Mucosa of stomach (tissue), 1 donor: ENCODE results near the gene CPNE7.
"Not testable (repeated sequence)": the region's sequence is repeated elsewhere in the genome, so short reads cannot be mapped to it uniquely, and the experiment has no call there.

ENCODE experiments used
- H3K27me3 ChIP-seq: one replicate; pipeline ENCODE4 v1.7.0; 2013; ENCODE audit warnings: mild to moderate bottlenecking, low read length; ENCODE audit not compliant: control insufficient read depth, insufficient read depth
- H3K36me3 ChIP-seq: one replicate; pipeline ENCODE4 v1.7.0; 2013; ENCODE audit warnings: low read length; ENCODE audit not compliant: control insufficient read depth, insufficient read depth
- H3K4me1 ChIP-seq: one replicate; pipeline ENCODE4 v1.7.0; 2013; ENCODE audit warnings: mild to moderate bottlenecking, low read length; ENCODE audit not compliant: control insufficient read depth, insufficient read depth
- H3K4me3 ChIP-seq: one replicate; pipeline ENCODE4 v1.7.0; 2013; ENCODE audit warnings: low read length
- H3K9ac ChIP-seq: one replicate; pipeline ENCODE4 v1.7.0; 2013; ENCODE audit warnings: mild to moderate bottlenecking, low read length, moderate library complexity
- H3K9me3 ChIP-seq: one replicate; pipeline ENCODE4 v1.7.0; 2013; ENCODE audit warnings: mild to moderate bottlenecking, low read length, moderate library complexity; ENCODE audit not compliant: control insufficient read depth
- donor health status: Pancreatic carcinoma.

Gene CPNE7

GRCh38 chr16:89619840-89620239 is 44.3 kb downstream of the CPNE7 start:
- no peaks in the 10 kb centered on the region for H3K36me3 ChIP-seq
- no peak overlapping the region for H3K9ac ChIP-seq
- H3K4me1 ChIP-seq = no peaks in the 10 kb centered on the region
- peaks cover 30% of the 10 kb centered on the region for H3K27me3 ChIP-seq
- H3K4me3 ChIP-seq = no peak overlapping the region
- no peaks in the 10 kb centered on the region for H3K9me3 ChIP-seq

- H3K4me3 ChIP-seq = no peak overlapping the region
These were observed 44.9 kb downstream of the CPNE7 start for GRCh38 chr16:89620406-89620841.

GRCh38 chr16:89621136-89621697 is 45.7 kb downstream of the CPNE7 start:
- Histone ChIP-seq H3K9me3 (no peaks in the 10 kb centered on the region), H3K36me3 (no peaks in the 10 kb centered on the region), H3K27me3 (peaks cover 29% of the 10 kb centered on the region), H3K9ac (no peak overlapping the region), H3K4me1 (no peaks in the 10 kb centered on the region), H3K4me3 (no peak overlapping the region)

More at GRCh38 chr16:89620406-89620841, 44.9 kb downstream of the CPNE7 start:
- Histone ChIP-seq H3K9ac (no peak overlapping the region), H3K4me1 (no peaks in the 10 kb centered on the region), H3K9me3 (no peaks in the 10 kb centered on the region), H3K27me3 (peaks cover 30% of the 10 kb centered on the region), H3K36me3 (no peaks in the 10 kb centered on the region)

GRCh38 chr16:89621698-89622409 is 46.3 kb downstream of the CPNE7 start:
- no peaks in the 10 kb centered on the region for H3K4me1 ChIP-seq
- H3K36me3 ChIP-seq = no peaks in the 10 kb centered on the region
- no peaks in the 10 kb centered on the region for H3K9me3 ChIP-seq
- peaks cover 29% of the 10 kb centered on the region for H3K27me3 ChIP-seq
- H3K9ac ChIP-seq = no peak overlapping the region
- H3K4me3 ChIP-seq = no peak overlapping the region

GRCh38 chr16:89623511-89624261 is 48.1 kb downstream of the CPNE7 start:
- no peak overlapping the region for H3K9ac ChIP-seq
- no peaks in the 10 kb centered on the region for H3K36me3 ChIP-seq
- no peaks in the 10 kb centered on the region for H3K9me3 ChIP-seq
- H3K27me3 ChIP-seq = peaks cover 26% of the 10 kb centered on the region
- no peak overlapping the region for H3K4me3 ChIP-seq
- no peaks in the 10 kb centered on the region for H3K4me1 ChIP-seq

- Histone ChIP-seq H3K36me3 (no peaks in the 10 kb centered on the region), H3K27me3 (peaks cover 25% of the 10 kb centered on the region)
These were observed 49.5 kb downstream of the CPNE7 start for GRCh38 chr16:89624777-89625761.

GRCh38 chr16:89629827-89630610 is 54.5 kb downstream of the CPNE7 start:
- H3K9me3 ChIP-seq = no peaks in the 10 kb centered on the region
- peaks cover 20% of the 10 kb centered on the region for H3K27me3 ChIP-seq
- H3K9ac ChIP-seq = no peak overlapping the region
- H3K4me3 ChIP-seq = no peak overlapping the region
- H3K4me1 ChIP-seq = peaks cover 12% of the 10 kb centered on the region
- H3K36me3 ChIP-seq = no peaks in the 10 kb centered on the region

More at GRCh38 chr16:89624777-89625761, 49.5 kb downstream of the CPNE7 start:
- Histone ChIP-seq H3K9ac (no peak overlapping the region), H3K9me3 (no peaks in the 10 kb centered on the region), H3K4me3 (no peak overlapping the region), H3K4me1 (no peaks in the 10 kb centered on the region)

- peaks cover 22% of the 10 kb centered on the region for H3K27me3 ChIP-seq
- no peak overlapping the region for H3K4me3 ChIP-seq
- H3K9ac ChIP-seq = no peak overlapping the region
- H3K4me1 ChIP-seq = peaks cover 12% of the 10 kb centered on the region
- no peaks in the 10 kb centered on the region for H3K9me3 ChIP-seq
- no peaks in the 10 kb centered on the region for H3K36me3 ChIP-seq
These were observed 57.6 kb downstream of the CPNE7 start for GRCh38 chr16:89633064-89633631.

GRCh38 chr16:89634463-89635385 is 59.2 kb downstream of the CPNE7 start:
- peaks cover 12% of the 10 kb centered on the region for H3K4me1 ChIP-seq
- H3K27me3 ChIP-seq = peaks cover 22% of the 10 kb centered on the region
- not testable (repeated sequence) for H3K4me3 ChIP-seq, H3K36me3 ChIP-seq, H3K9me3 ChIP-seq, H3K9ac ChIP-seq

- H3K4me1 ChIP-seq = peaks cover 23% of the 10 kb centered on the region
- H3K36me3 ChIP-seq = no peaks in the 10 kb centered on the region
- no peak overlapping the region for H3K4me3 ChIP-seq
- no peak overlapping the region for H3K9ac ChIP-seq
- peaks cover 30% of the 10 kb centered on the region for H3K27me3 ChIP-seq
- no peaks in the 10 kb centered on the region for H3K9me3 ChIP-seq
These were observed 61.1 kb downstream of the CPNE7 start for GRCh38 chr16:89636663-89637062.
